Activated CD4-positive, CD25-positive, alpha-beta regulatory T cell treated with anti-CD3 and anti-CD28 coated beads, Interleukin-2, amount 50 U/mL, for 24 hours (primary cell): ENCODE measurements around the gene EFCAB5.
"Not testable (repeated sequence)": the region's sequence is repeated elsewhere in the genome, so short reads cannot be mapped to it uniquely, and the experiment has no call there.

ENCODE experiments used
- ATAC-seq, 2 donors: fragments of 150-1000 bp; cut with Tn5 transposase; one replicate each; pipeline ENCODE4 v1.10.0; 2021; ENCODE audit warnings: mild to moderate bottlenecking in 1 of 2, moderate library complexity in 1 of 2

EFCAB5 gene

DNA sequence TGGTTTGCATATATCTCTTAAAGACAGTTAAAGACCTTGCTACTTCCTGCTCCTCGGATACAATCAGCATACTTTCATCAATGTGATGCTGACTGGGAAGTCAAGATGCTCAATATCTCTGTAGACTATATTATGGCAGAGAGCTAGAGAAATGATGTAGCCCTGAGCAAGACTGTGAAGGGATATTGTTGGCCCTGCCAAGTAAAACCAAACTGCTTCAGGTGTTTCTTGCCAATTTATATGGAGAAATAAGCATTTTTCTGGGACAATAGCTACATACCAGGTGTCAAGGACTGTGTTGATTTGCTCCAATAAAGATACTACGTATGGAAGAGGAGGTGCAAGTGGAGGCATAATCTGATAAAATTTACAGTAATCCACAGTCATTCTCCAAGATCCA, 4.7 kb upstream of the EFCAB5 start:
- ATAC-seq = no peak

DNA sequence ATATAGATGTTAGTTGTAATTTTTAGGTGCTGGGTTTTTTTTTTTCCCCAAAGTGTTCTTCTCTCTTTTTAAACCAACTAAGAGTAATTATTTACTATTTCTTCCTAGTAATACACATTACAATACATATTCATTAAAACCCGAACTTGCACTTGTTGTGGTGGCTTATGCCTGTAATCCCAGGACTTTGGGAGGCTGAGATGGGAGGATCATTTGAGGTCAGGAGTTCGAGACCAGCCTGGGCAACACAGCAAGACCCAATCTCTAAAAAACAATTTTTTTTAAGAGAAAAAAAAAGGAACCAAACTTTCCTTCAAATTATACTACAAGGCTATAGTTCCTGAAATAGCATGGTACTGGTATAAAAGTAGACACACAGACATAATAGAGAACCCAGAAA, 3.8 kb downstream of the EFCAB5 start:
- ATAC-seq = no peak

DNA sequence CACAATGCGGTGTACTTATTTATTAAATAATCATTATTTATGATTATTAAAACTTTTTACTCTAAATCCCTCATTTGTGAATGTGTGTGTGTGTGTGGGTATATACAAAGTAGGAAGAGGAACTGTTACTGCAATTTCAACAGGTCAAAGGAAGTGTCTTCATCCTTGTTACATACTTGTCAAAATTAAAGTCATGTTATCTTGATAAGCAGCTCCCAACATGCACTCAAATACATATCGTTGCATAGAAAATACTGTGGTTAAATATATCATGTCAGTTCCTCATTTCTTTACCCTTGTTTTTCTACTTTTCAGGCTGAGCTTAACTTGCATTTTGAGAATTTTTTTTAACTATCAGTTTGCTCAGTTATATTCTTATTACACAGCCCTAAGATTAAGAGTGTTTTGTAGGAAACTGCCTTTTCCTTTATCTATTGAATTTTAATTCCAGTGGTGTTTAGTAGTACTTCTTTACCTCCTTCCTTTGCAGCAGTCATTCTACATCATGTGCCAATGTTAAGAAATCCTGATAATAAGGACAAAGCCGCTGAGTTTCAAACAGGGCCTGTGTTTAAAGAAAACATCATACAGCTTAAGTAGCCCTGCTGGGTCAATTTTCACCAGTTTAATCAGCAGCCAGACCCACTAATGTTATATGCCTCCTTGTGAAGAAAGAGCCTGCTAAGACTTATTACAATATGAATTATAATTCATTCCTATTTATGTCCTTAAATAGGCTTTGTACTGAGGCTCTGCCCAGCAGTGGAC, 7.2 kb downstream of the EFCAB5 start:
- ATAC-seq = no peak

DNA sequence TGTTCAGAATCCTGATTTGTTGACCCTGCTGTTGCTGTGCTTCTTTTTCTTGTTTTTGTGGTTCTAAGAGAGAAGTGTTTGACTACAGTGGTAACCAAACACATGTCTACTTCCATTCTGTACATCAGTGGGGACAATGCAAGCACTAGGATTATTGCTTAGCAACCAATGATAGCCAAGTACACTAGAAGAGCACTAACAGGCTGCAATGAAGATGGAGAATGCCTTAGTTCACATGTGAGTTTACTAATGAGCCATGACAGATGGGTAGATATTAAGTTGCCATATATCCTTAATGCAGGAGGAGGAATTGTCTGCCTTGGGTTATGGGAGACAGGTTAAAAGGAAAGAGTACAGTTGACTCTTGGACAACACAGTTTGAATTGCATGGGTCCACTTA, 8.3 kb downstream of the EFCAB5 start:
- no peak for ATAC-seq

DNA sequence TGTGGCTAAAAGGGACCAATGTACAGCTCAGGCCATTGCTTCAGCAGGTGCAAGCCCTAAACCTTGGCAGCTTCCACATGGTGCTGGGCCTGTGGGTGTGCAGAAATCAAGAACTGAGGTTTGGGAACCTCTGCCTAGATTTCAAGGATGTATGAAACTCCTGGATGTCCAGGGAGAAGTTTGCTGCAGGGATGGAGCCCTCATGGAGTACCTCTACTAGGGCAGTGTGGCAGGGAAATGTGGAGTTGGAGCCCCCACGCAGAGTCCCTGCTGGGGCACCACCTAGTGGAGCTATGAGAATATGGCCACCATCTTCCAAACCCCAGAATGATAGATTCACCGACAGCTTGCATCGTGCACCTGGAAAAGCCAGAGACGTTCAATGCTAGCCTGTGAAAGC, 13.0 kb downstream of the EFCAB5 start:
- no peak for ATAC-seq

DNA sequence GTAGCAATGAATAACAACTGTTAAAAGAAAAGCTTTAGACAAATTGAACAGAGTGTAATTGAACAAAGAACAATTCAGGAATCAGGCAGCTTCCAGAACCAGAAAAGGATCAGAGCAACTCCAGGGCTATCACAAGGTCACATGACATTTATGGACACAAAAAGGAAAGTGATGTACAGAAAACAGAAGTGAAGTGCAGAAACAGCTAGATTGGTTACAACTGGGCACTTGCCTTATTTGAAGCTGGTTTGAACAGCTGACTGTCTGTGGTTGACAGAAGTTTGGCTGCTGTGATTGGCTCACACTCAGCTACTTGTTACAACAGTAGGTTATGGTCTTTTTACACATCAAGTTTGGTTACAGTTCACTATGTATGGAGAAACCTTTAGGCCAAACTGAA, 14.8 kb downstream of the EFCAB5 start:
- ATAC-seq = no peak

DNA sequence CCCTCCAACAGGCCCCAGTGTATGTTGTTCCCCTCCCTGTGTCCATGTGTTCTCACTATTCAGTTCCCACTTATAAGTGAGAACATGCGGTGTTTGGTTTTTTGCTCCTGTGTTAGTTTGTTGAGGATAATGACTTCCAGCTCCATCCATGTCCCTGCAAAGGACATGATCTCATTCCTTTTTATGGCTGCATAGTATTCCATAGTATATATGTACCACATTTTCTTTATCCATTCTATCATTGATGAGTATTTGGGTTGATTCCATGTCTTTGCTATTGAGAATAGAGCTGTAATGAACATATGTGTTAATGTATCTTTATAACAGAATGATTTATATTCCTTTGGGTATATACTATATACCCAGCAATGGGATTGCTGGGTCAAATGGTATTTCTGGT, 16.1 kb downstream of the EFCAB5 start:
- not testable (repeated sequence) for ATAC-seq

DNA sequence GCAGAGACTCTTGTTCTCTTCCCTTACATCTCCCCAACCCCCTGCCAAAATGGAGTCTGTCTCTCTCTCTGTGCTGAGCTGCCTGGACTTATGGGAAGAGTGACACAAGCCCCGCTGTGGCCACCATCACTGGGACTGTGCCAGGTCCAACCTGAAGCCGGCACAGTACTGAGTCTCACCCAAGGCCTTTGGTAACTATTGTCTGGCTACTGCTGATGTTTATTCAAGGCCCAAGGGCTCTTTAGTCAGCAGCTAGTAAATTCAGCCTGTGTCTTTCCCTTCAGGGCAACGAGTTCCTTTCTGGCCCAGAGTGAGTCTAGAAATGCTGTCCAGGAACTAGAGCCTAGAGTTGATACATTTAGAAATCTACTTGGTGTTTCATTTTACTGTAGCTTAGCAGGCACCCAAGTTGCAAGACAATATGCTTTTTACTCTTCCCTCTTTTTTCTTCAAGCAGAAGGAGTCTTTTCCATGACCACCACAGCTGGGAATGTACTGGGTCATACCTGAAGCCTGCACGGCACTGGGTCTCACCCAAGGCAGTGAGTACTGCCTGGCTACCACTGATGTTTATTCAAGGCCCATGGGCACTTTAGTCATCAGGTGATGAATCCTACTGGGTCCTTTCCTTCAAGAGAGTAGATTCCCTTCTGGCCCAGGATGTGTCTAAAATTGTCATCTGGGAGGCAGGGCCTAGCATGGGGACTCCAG, 17.7 kb downstream of the EFCAB5 start:
- no peak for ATAC-seq

DNA sequence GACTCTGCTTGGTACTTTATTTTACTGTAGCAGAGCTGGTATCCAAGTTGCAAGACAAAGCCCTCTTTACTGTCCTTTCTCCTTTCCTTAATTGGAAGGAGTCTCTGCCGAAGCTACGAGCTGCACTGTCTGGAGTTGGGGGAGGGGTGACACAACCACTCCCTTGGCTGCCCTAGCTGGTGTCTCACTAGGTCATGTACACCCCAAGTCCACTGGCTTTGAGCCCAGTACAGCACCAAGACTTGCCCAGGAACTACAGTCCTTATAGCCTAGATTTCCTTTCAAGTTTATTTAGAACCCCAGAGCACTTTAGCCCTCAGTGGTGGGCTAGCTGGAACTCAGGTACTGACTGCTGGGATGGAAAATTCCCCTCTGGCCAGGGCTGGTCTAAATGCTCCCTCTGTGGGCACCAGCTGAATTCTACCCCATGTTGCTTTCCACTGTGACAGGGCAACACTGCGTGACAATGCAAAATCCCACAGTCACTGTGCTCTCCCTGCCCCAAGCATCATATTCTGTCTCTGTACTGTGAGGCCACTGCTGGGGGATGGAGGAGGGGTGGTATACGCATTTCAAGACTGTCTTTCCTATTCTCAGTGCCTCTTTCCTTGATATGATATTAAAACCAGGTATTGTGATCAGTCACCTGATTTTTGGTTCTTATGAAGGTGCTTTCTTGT, 18.4 kb downstream of the EFCAB5 start:
- ATAC-seq = no peak

DNA sequence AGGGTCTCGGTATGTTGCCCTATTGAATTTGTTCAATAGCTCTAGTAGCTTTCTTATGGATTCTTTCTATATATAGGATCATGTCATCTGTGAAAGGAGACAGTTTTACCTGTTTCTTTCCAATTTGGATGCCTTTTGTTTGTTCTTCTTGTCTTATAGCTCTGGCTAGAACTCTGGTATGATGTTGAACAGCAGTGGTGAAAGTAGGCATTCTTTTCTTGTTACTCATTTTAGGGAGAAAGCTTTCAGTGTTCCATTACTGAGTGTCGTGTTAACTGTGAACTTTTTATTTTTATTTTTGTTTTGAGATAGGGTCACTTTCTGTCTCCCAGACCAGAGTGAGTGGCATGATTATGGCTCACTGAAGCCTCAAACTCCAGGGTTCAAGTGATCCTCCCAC, 21.2 kb downstream of the EFCAB5 start:
- no peak for ATAC-seq

DNA sequence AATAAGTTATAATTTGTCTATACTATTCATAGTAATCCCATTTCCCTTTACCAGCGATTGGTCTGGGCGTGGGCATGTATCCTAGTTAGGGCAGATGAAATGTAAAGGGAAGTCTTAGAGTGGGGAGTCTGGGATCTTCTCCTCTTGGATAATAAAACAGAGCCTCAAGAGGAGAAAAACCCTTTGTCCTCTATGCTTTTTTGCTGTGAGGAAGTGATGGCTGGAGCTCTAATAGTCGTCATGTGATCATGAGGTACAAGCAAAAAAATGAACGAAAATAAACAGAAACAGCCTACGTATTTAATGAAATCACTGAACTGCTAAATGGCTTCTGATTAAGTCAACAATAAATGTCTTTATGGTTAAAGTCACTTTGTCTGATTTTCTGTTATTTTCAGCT, 26.8 kb downstream of the EFCAB5 start:
- ATAC-seq = no peak

DNA sequence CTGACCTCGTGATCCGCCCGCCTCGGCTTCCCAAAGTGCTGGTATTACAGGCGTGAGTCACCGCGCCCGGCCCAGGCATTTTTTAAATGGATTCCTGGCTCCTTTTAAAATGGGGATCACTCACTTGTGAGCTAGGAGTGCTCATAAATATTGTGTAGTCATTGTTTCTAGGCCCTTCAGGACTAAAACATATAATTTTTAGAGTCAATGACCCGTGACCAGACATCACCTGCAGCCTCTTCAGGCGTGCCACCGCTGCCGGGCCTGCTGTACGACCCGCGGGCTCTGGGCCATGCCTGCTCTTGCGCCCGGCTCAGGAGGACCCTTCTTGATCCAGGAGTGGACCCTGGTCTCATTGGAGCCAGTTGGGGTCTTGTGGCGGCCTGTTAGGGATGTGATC, 30.8 kb downstream of the EFCAB5 start:
- ATAC-seq = no peak

DNA sequence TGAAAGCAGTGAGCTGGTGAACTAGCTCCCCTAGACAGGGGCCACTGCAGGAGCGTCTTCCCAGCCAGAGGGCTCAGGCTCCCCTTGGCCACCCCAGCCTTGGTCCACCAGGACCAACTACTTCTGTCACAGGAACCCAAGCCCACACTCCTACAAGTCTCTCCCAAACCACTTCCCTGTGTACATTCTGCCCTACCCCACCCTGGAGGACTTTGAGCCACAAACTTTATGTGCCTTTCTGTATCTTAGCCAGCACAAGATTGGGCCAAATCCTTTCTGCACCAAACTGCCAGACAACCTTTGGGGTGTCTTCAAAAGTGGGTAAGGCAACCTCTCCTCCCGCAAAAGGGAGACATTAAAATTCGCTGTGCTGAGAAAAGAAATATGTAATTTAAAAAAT, 31.6 kb downstream of the EFCAB5 start:
- ATAC-seq = no peak

DNA sequence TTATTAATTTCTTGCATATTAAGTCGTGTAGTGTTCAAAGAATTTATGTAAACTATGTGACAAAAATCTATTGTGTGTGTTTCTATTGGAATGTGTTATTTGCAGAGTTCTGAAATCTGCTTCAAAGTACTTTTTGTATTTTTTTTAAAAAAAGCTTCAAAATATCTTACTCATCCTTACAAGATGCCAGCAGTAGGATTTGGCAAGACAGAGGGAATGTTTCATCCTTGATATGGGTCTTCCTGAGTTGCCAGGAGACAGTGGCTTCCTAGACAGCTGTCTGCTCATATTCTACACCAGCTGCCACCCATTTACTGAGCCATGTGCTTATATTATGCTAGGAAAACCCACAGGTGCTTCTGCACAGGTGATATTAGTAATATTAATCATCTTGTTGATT, 36.4 kb downstream of the EFCAB5 start:
- no peak for ATAC-seq

DNA sequence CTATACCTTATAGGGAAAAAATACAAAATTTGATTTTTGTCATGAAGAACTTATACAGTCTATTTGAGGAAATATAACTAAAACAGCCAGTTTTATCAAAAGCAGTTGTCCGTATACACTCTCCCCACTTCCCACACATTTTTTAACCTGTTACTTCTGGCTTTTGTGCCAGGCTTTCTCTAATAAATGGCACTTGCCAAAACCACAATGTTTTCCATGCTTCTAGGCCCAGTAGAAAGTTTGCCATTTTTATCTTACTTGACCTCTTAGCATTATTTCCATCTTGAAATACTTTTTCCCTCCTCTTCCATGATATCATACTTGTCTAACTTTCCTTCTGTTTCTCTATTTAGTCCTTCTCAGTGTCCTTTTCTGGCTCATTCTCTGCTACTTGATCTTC, 38.8 kb downstream of the EFCAB5 start:
- ATAC-seq = no peak

DNA sequence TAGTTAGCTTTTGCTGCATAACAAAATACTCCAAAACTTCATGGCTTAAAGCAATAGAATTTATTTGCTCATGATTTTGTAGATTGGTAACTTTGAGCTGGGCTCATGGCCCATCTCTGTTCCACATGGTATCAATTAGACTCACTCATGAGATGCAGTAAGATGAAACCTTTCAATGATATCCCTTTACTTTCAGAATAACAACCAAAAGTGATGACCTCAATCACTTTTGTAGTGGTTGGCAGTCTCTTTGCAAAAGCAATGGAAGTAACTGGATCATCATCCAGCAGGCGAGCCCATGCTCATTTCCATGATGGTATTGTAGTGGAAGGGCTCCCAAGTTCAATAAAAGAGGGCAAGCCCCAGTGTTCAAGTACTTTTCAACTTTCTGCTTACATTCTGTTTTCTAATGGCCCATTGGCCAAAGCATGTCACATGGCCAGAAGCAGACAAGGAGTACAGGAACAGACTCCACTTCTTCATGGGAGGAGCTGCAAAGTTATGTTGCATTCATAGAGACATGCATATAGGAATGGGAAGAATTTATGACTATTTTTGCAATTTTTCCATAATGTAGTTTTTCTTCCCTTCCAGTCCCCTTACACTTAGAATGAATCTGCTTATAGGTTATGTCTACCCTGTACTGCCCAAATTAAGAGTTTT, 41.7 kb downstream of the EFCAB5 start:
- no peak for ATAC-seq

DNA sequence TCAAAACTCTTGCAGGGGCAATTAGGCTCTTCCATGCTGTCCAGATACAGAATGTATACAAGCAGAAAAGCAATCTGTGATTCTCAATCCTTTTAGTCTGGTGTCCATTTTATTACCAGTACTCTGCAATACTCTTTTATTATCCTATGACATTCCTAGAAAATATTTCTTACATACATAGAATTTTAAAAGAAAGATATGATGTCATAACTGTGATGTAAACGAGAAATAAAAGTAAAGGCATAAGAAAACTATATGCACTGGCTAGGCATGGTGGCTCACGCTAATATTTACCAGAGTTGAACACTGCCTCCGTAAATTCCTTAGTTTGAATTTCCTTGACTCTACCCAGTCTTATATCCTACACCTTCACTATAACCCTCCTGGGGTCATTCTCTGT, 55.0 kb downstream of the EFCAB5 start:
- no peak for ATAC-seq

DNA sequence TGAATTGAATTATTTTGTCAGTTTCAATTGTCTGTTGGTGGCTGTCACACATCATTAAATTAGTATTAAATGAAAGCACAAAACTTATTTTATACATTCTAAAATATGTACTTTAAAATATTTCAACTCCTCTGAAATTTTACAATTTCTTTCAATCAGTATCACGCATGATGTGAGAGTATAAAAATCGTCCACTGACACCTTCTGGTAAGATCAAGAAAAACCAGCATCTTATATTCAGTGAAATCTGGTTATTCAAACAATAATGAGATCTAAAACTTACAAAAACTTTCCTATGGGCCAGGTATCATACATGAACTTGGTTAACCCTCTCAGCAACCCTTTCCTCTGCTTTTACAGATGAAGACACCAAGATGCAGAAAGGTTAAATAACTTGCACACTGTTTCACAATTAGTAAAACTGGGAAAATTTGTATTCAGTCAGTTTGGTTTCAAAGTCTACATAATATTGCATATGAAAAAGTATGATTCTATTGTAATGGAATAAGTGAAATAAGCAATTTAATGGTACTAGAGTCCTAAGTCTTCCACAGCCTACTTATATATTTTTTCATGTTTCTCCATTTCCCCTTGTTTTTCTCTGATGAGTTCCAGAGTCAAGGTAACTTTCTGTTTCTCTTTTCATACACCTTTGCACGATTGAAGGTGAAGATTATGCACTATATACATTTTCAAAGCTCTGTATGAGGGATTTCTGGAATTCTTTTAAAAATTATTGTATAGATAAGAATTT, 58.7 kb downstream of the EFCAB5 start:
- no peak for ATAC-seq

DNA sequence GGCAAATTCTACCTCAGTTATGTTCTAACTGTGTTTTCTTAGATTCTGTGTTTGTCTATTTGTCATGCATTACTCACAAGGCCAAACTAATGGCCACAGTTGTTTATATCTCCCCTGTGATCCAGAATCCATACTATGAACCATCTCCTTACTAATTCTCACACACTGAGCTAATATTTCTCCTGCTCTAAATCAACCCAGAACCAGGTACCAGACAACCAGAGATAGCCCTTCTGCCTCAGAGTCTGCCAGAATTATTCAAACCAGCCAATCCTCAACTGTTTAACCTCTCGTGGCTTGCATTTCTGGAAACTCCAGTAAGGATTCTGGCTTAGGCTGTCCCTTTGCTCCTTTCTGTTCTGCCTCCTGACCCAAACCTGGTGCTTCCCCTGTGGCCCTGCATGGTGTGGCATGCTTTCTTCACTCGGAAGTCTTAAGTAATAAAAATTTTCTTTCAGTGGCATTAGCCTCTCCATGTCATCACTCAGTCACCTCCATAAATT, 59.4 kb downstream of the EFCAB5 start:
- no peak for ATAC-seq

DNA sequence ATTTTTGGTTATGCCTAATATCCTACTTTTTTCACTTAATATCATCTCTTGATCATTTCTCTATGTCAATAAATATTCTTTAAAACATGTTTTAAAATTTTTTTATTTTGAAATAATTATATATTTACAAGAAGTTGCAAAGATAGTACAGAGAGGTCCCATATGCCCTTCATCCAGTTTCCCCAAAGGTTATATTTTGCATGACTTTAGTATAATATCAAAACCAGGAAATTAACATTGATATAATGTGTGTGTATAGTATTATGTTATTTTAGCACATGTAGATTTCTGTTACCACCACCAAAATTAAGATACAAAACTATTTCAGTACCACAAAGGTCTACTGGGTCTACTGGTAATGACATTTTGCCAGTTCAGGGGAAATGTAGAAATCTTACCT, 60.7 kb downstream of the EFCAB5 start:
- ATAC-seq = no peak

DNA sequence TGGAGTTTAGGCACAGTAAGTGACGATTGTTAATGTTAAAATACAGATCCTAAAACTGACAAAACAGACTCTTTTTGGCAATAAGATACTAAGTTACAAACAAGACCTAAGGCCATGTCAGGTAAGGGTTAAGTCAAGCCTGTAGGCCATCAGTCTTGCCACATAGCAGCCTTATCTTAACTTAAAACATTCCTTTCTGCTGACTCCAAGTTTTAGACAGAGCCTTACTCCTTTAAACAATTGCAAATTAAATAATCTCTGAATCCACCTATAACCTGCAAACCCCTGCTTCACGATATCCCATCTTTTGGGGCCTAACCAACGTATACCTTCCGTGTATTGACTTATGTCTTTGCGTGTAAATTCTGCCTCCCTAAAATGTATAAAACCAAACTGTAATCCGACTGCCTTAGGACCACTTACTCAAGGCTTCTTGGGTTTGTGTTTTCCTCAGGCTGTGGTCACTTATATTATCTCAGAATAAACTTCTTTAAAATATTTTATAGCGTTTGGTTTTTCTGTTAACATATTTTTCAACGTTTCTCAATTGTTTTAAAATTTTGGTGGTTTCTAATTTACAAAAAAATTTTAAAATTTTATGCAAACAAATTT, 64.4 kb downstream of the EFCAB5 start:
- no peak for ATAC-seq

DNA sequence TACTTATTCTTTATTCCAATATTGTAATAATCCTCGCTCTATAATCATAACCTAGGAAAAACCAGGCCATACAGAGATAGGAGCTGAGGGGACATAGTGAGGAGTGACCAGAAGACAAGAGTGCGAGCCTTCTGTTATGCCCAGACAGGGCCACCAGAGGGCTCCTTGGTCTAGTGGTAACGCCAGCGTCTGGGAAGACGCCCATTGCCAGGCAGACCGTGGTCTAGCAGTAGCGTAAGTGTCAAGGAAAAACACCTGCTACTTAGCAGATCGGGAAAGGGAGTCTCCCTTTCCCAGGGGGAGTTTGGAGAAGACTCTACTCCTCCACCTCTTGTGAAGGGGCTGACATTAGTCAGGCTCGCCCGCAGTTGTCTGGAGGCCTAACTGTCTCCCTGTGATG, 70.5 kb downstream of the EFCAB5 start:
- ATAC-seq = not testable (repeated sequence)
